Memory B cell (primary cell): ENCODE measurements around the gene RPE65.
"Not testable (repeated sequence)": the region's sequence is repeated elsewhere in the genome, so short reads cannot be mapped to it uniquely, and the experiment has no call there.

ENCODE experiments used
- ATAC-seq: fragments of 150-1000 bp; cut with Tn5 transposase; 2 replicates; pipeline ENCODE4 v1.10.0; 2021; ENCODE audit warnings: low read depth, mild to moderate bottlenecking, moderate library complexity
- DNase-seq, 2 donors: peaks; one replicate each; pipeline ENCODE4 v3.0.0; 2022; ENCODE audit warnings: low spot score in 2 of 2
- H3K27ac Mint-ChIP-seq: one replicate; pipeline ENCODE4 v1.8.0; 2022; ENCODE audit warnings: mild to moderate bottlenecking, moderate library complexity, mixed read lengths
- H3K27me3 Mint-ChIP-seq: one replicate; pipeline ENCODE4 v1.8.0; 2022; ENCODE audit warnings: mixed read lengths
- H3K36me3 Mint-ChIP-seq: one replicate; pipeline ENCODE4 v1.8.0; 2022; ENCODE audit warnings: mild to moderate bottlenecking, mixed read lengths
- H3K4me1 Mint-ChIP-seq: one replicate; pipeline ENCODE4 v1.8.0; 2022; ENCODE audit warnings: mixed read lengths
- H3K4me3 Mint-ChIP-seq: one replicate; pipeline ENCODE4 v1.8.0; 2022; ENCODE audit warnings: mild to moderate bottlenecking, moderate library complexity, mixed read lengths
- H3K9me3 Mint-ChIP-seq: one replicate; pipeline ENCODE4 v1.8.0; 2022; ENCODE audit warnings: mixed read lengths

Gene RPE65

DNA sequence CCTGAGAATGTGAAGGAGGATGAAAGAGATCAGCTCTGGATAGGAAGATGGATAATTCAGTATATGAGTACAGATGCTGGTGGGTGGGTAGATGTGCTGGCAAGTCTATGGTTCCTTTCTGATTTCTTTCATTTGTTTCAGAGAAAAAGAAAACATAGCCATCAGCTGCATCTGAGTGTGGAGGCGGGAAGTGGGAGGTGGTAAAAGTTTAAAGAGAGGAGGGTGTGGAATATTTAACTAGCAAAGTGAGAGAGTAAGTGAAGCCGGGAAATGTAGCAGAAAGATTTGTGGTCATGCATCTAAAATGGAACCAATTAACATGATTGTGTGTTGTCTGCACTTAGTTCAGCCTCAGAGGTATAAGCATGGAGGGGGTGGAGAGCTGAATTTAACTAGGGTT, 16.4 kb downstream of the RPE65 start:
- ATAC-seq (no peak), DNase-seq (no peak)
- H3K4me1 Mint-ChIP-seq: peaks cover 1% of the 10 kb centered on the region
- no peaks in the 10 kb centered on the region for H3K36me3 Mint-ChIP-seq
- H3K27ac Mint-ChIP-seq: no peak overlapping the region
- no peak overlapping the region for H3K4me3 Mint-ChIP-seq
- H3K9me3 Mint-ChIP-seq: no peaks in the 10 kb centered on the region
- peaks cover 5% of the 10 kb centered on the region for H3K27me3 Mint-ChIP-seq

DNA sequence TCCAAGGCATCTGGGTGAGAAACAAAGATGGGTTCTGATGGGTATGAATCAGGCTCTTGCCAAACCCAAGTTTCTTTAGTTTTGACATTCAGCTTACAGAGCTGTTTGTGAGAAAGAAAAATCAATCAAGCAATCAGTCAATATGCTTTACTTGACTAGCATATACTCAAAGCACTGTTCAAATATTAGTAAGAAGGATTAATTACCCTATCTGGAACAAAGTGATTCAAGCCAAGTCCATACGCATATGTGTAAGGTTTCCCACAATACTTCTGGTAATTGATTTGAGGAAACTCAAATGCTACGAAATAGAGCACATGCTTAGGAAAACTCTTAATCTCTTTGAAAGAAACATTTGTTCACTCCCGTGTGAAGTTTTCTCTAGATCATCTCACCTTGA, 18.7 kb downstream of the RPE65 start:
- Mint-ChIP-seq H3K4me1 (no peaks in the 10 kb centered on the region), H3K27me3 (peaks cover 2% of the 10 kb centered on the region), H3K27ac (no peak overlapping the region), H3K9me3 (no peaks in the 10 kb centered on the region), H3K36me3 (no peaks in the 10 kb centered on the region), H3K4me3 (no peak overlapping the region)
- no peak for DNase-seq
- ATAC-seq: no peak

GRCh38 chr1:68429233-68429808, 20.4 kb downstream of the RPE65 start:
- Mint-ChIP-seq H3K4me3 (no peak overlapping the region), H3K4me1 (no peaks in the 10 kb centered on the region), H3K27me3 (peaks cover 2% of the 10 kb centered on the region), H3K9me3 (no peaks in the 10 kb centered on the region), H3K27ac (no peak overlapping the region), H3K36me3 (no peaks in the 10 kb centered on the region)
- DNase-seq (no peak), ATAC-seq (no peak)

GRCh38 chr1:68426594-68426993, 23.2 kb downstream of the RPE65 start:
- Mint-ChIP-seq H3K9me3 (peaks cover 2% of the 10 kb centered on the region), H3K36me3 (no peaks in the 10 kb centered on the region), H3K4me3 (no peak overlapping the region), H3K4me1 (no peaks in the 10 kb centered on the region), H3K27ac (no peak overlapping the region), H3K27me3 (peaks cover 4% of the 10 kb centered on the region)
- DNase-seq: no peak
- ATAC-seq: no peak

- Mint-ChIP-seq H3K9me3 (peaks cover 2% of the 10 kb centered on the region), H3K27ac (no peak overlapping the region)
- ATAC-seq: no peak
These were observed 28.4 kb downstream of the RPE65 start for GRCh38 chr1:68421350-68421749.

DNA sequence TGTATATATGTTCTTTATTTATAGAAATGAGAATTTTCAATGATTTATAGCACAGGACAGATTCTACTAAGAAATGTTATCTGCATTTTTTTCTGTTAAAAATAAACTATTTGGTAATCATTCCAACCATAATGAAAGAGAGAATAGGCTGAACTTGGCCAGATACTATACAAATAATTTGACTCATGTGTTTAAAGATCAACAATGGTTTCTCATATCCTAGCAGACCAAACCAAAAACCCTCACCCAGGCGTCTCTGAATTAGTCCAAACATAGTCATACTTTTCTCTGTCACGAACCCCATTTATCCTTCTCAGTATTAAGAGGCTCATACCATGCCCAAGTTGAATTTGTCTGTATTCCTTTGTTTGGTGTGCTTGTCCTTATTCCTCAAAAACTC, 40.3 kb downstream of the RPE65 start:
- H3K4me3 Mint-ChIP-seq: no peak overlapping the region
- no peak overlapping the region for H3K27ac Mint-ChIP-seq
- H3K4me1 Mint-ChIP-seq: peaks cover 2% of the 10 kb centered on the region
- H3K9me3 Mint-ChIP-seq: no peaks in the 10 kb centered on the region
- ATAC-seq (no peak), DNase-seq (no peak)
- peaks cover 6% of the 10 kb centered on the region for H3K27me3 Mint-ChIP-seq
- no peaks in the 10 kb centered on the region for H3K36me3 Mint-ChIP-seq

More at GRCh38 chr1:68421350-68421749, 28.4 kb downstream of the RPE65 start:
- Mint-ChIP-seq H3K36me3 (no peaks in the 10 kb centered on the region), H3K27me3 (peaks cover 5% of the 10 kb centered on the region), H3K4me3 (no peak overlapping the region), H3K4me1 (no peaks in the 10 kb centered on the region)
- DNase-seq: no peak

DNA sequence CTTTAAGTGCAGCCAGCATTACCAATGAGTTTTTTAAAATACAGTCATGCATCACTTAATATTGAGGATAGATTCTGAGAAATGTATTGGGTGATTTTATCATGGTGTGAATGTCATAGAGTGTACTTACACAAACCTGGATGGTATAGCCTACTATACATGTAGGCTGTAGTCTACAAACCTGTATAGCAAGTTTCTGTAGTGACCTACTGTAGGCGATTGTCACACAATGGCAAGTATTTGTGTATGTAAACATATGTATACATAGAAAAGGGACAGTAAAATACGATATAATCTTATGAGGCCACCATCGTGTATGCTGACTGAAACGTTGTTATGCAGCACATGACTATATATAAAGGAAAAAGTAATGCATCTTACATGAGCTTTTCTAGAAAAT, 48.2 kb downstream of the RPE65 start:
- DNase-seq (no peak), ATAC-seq (no peak)
- peaks cover 2% of the 10 kb centered on the region for H3K4me1 Mint-ChIP-seq
- H3K4me3 Mint-ChIP-seq: no peak overlapping the region
- no peaks in the 10 kb centered on the region for H3K9me3 Mint-ChIP-seq
- H3K36me3 Mint-ChIP-seq: no peaks in the 10 kb centered on the region
- H3K27ac Mint-ChIP-seq: no peak overlapping the region
- H3K27me3 Mint-ChIP-seq: peaks cover 4% of the 10 kb centered on the region

GRCh38 chr1:68395575-68395974, 54.2 kb downstream of the RPE65 start:
- not testable (repeated sequence) for H3K27me3 Mint-ChIP-seq, H3K9me3 Mint-ChIP-seq, H3K27ac Mint-ChIP-seq, ATAC-seq, H3K4me3 Mint-ChIP-seq, DNase-seq, H3K36me3 Mint-ChIP-seq, H3K4me1 Mint-ChIP-seq

DNA sequence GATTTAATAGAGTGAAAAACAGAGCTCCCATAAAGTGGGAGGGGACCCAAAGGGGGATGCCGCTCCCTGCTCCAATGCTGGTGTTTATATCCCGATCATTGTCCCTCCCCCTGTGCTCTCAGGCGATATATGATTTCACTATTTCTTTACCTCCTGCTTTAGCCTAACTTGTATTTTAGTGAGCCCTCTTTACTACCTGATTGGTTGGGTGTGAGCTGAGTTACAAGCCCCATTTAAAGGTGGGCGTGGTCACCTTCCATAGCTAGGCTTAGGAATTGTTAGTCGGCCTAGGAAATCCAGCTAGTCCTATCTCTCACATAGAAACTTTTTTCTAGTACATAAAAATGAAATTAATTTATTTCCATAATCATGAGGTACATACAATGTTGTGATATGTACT, 57.3 kb downstream of the RPE65 start:
- not testable (repeated sequence) for ATAC-seq, DNase-seq, H3K27me3 Mint-ChIP-seq

DNA sequence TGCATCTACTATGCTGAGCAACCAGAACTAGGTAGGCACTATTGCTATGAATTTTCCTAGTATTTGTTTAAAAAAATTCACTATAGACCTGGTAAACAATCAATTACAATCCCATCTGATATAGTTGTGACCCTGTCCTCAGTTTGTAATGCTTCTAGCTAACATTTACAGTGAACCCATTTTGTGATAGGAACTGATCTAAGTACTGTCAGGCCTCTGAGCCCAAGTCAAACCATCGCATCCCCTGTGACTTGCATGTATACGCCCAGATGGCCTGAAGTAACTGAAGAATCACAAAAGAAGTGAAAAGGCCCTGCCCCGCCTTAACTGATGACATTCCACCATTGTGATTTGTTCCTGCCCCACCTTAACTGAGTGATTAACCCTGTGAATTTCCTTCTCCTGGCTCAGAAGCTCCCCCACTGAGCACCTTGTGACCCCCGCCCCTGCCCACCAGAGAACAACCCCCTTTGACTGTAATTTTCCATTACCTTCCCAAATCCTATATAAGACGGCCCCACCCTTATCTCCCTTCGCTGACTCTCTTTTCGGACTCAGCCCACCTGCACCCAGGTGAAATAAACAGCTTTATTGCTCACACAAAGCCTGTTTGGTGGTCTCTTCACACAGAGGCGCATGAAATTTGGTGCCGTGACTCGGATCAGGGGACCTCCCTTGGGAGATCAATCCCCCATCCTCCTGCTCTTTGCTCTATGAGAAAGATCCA, 63.8 kb downstream of the RPE65 start:
- not testable (repeated sequence) for H3K9me3 Mint-ChIP-seq, ATAC-seq, H3K27ac Mint-ChIP-seq, H3K27me3 Mint-ChIP-seq, H3K4me1 Mint-ChIP-seq, H3K36me3 Mint-ChIP-seq, H3K4me3 Mint-ChIP-seq, DNase-seq

More for the DNA sequence above, 57.3 kb downstream of the RPE65 start:
- H3K36me3 Mint-ChIP-seq, H3K4me1 Mint-ChIP-seq, H3K9me3 Mint-ChIP-seq, H3K27ac Mint-ChIP-seq, H3K4me3 Mint-ChIP-seq: not testable (repeated sequence)

DNA sequence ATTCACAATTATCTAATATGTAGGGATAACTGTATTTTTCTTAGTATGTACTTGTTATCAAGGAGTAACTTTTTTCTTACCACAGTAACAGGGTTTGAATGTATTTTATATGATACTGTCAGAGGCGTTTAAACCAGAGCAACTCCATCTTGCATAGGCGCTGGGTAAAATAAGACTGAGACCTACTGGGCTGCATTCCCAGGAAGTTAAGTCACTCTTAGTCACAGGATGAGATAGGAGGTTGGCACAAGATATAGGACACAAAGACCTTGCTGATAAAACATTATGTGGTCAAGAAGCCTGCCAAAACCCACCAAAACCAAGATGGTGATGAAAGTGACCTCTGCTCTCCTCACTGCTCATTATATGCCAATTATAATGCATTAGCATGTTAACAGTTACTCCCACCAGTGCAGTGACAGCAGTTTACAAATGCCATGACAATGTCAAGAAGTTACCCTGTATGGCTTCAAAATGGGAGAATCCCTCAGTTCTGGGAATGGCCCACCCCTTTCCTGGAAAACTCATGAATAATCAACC, 64.8 kb downstream of the RPE65 start:
- H3K4me3 Mint-ChIP-seq: no peak overlapping the region
- no peaks in the 10 kb centered on the region for H3K4me1 Mint-ChIP-seq
- no peak for ATAC-seq
- DNase-seq: no peak
- H3K36me3 Mint-ChIP-seq: peaks cover 5% of the 10 kb centered on the region
- H3K27ac Mint-ChIP-seq: no peak overlapping the region
- peaks cover 2% of the 10 kb centered on the region for H3K9me3 Mint-ChIP-seq
- peaks cover 4% of the 10 kb centered on the region for H3K27me3 Mint-ChIP-seq

GRCh38 chr1:68384321-68384813, 65.4 kb downstream of the RPE65 start:
- H3K9me3 Mint-ChIP-seq: peaks cover 2% of the 10 kb centered on the region
- H3K4me1 Mint-ChIP-seq: no peaks in the 10 kb centered on the region
- no peak for DNase-seq
- no peak overlapping the region for H3K27ac Mint-ChIP-seq
- H3K27me3 Mint-ChIP-seq: peaks cover 2% of the 10 kb centered on the region
- H3K36me3 Mint-ChIP-seq: peaks cover 5% of the 10 kb centered on the region
- no peak for ATAC-seq
- H3K4me3 Mint-ChIP-seq: no peak overlapping the region

DNA sequence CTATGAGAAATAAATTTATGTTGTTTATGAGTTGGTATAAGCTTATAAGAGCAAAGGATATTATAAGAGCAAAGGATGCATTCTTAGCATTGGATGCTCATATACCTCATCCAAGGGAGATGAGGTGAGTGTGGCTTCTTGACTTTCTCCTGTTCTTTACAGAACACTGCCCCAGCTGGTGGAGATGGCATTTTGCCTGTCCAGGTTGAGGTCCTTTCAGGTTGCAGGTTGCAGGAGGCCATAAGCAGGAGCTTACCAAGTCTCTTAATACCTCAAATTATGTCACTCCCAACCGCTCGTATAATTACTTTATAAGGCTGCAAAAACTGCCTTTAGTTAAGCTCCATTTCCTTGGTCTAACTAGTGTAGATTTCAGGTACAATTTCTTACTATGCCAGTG, 66.7 kb downstream of the RPE65 start:
- no peak for DNase-seq
- peaks cover 5% of the 10 kb centered on the region for H3K36me3 Mint-ChIP-seq
- H3K27me3 Mint-ChIP-seq: peaks cover 2% of the 10 kb centered on the region
- peaks cover 2% of the 10 kb centered on the region for H3K9me3 Mint-ChIP-seq
- no peak overlapping the region for H3K27ac Mint-ChIP-seq
- H3K4me3 Mint-ChIP-seq: no peak overlapping the region
- H3K4me1 Mint-ChIP-seq: peaks cover 3% of the 10 kb centered on the region
- ATAC-seq: no peak

GRCh38 chr1:68379085-68379478, 70.7 kb downstream of the RPE65 start:
- ATAC-seq (no peak), DNase-seq (no peak)
- Mint-ChIP-seq H3K4me3 (no peak overlapping the region), H3K9me3 (peaks cover 2% of the 10 kb centered on the region), H3K36me3 (peaks cover 5% of the 10 kb centered on the region), H3K27ac (peak overlapping the region; percentile 7), H3K4me1 (peaks cover 3% of the 10 kb centered on the region), H3K27me3 (no peaks in the 10 kb centered on the region)
